NOMO-1 (cell line): ENCODE results near the gene DLEC1.

Experiments used
- DNase-seq, 2 experiments: peaks; one replicate each; lab custom pipeline; 2025; ENCODE audit not compliant: unreplicated experiment in 2 of 2; lab: John Stamatoyannopoulos, UW

The DLEC1 gene

GRCh38 chr3:38101811-38102443, 62.9 kb downstream of the DLEC1 start:
- no peak for DNase-seq

DNA sequence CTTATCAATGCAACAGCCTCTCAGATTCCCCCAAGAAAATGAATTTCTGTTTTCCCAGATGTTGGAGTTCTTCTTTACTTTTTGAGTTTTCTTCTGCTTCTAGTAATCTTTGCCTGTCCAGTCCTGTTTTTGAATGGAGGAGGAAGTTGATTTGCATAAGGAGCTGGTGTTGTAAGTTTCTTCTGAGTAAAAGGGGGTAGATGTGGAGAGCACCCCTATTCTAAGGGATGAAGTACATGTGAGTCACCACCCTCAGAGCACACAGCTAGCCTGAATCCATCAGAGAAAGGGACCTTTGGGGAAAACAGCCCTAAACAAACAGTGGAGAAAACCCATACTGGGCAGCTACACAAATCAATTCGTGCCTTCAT, 63.4 kb downstream of the DLEC1 start:
- peak in 1 of 2 experiments; percentile 49 for DNase-seq

DNA sequence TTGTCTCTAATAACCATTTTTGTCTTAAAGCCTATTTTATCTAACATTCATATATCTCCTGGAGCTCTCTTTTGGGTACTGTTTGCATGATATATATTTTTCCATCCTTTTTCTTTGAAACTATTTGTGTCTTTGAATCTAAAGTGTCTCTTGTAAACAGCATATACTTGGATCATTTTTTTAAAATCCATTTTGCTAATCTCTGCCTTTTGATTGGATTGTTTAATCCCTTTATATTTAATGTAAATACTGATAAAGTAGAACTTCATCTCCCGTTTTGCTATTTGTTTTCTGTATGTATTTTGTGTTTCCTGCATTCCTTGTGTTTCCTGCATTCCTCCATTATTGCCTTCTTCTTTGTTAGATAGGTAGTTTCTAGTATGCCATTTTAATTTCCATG, 66.5 kb downstream of the DLEC1 start:
- no peak for DNase-seq

DNA sequence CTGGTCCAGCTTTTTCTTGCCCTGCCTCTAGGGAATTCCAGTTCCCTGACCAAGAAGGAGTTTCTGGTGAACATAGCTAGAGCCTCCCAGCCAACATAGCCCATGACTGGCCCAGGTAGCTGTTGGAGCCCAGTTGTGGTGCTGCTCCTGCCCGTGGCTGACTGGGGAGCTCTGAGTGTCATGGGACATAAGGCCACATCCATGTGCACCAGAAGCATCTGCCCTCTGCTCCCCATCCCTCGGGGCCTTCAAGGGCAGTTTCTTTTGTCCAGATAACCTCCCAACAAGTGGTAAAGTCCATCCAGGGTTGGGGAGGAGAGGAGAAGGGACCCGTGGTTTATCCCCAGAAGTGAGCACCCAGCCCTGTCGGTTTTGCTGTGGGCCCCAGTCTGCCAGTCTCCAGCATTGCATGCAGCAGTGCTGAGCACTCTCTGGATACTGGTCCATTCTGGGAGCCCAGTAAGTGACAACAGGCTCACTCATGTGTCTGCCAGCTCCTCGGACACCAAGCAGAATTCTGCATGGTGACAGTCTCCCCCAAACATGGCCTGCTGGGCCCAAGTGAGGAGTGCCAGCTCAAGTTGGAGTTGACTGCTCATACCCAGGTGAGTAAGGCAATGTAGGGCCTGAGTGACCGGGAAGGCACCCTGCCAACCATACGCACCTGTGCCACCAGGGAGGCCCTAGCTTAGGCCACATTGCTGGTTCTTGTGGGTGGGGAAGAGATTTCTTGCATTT, 69.1 kb downstream of the DLEC1 start:
- DNase-seq, result no peak

DNA sequence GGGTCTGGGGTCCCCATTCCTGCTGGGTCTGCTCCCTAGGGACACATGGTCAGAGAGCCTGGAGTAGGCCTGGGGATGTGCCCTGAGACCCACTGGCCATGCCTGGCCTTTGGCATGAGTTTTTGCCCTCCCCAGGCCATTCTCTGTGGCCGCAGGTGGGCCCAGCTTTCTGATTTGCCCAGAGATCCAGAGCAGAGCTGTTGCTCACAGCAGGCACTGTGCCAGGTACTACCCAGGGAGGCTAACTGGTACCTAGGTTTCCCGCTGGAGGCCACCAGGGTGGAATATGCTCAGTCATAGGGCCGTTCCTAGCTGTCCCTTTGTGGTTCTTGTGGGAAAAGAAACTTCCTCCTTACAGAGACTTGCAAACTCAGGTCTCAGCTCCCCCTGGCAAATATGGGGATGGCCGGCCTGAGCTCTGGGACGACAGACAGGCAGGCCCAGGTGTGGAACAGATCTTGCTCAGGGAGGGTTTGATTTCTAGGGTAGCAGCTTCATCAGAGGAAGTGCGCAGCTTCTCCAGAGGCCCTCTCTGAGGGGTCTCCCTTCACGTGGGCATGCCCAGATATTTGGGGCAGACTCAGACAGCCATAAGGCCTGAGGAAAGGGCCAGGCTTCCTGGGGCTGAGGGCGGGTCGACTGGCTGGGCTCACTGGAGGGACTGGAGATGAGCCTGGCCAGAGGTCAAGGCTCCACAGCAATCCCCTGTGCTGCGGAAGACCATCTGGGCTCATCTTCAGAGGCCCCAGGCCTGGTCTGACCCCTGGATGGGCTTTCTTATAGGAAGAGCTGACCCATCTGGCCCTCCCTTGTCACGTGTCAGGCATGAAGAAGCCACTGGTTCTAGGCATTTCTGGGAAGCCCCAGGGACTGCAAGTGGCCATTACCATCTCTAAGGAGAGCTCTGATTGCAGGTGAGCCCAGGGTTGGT, 69.9 kb downstream of the DLEC1 start:
- DNase-seq, result peak; percentile 35 to 56

DNA sequence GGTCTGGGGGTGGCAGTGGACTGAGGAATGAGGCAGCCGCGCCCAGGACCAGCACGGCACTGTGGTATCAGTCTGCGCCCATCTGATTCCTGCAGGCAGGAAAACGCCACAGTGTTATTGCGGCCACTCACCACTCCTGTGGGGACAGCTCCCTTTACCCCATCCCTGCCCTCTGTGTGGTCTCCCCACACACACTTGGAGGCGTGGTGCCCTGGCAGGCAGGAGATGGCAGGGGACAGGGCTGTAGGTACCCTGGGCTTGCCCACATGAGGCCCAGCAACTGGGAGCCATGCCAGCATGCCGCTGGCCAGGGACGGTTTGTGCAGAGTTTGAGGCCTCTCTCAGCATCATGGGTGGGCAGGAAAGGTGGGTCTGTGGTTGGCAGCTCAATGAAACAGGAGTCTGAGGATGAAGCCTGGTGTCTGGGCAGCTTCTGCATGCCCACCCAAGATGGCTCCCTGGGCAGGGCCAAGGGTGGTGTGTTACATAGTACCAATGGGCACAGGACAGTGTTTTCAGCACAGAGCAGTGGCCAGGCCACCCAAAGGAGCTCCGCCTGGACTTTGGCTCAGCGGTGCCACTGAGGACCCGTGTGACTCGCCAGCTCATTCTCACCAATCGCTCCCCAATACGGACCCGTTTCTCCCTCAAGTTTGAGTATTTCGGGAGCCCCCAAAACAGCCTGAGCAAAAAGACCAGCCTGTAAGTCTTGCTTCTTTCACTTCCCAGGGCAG, 70.7 kb downstream of the DLEC1 start:
- DNase-seq, result no peak

- DNase-seq, result no peak
These were observed 71.5 kb downstream of the DLEC1 start for GRCh38 chr3:38110314-38111050.

DNA sequence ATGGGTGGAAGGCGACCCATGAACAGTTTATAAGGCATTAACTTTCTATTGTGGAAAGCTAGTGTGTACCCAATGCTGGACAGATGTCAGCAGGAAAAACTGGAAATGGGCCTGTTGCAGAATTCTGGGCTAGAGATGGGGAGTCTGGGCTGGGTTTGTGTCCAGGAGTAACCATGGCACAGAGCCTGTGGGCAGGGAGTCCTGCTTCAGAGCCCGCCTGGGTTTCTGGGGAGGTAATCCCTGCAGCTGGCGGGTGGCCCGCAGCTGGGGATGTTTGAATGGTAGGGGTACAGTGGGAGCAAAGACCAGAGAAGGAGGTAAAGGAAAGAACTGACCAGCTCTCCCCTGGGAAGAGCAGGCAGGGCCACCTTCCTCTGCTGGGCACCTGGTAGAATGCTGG, 72.2 kb downstream of the DLEC1 start:
- DNase-seq, result no peak

DNA sequence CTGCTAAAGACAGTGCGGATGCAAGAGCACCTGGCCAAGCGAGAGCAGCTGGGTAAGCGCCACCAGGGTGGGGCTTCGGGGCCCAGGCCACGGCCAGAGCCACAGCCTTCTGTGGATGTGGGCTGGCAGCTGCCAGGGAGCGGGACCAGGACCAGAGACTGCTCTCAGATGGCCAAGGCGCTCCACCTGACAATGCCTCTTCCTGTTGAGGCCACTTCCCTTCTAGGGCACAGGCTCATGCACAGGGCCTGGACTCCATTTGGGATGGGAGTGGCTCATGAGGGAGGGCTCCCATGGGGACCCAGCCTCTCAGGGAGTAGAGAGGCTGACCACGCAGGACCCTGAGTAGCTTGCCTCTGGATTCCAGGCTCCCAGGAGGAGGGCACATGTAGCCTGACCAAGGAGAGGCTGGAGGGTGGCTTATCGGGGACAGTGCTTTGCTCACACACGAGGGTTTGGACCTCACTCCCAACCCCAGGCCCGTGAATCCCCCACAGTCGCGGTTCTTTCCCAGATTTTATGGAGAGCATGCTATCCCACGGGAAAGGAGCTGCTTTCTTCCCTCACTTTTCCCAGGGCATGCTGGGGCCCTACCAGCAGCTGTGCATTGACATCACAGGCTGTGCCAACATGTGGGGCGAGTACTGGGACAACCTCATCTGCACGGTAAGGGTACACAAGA, 72.8 kb downstream of the DLEC1 start:
- DNase-seq, result no peak

GRCh38 chr3:38112378-38112761, 73.4 kb downstream of the DLEC1 start:
- DNase-seq, result no peak

- no peak for DNase-seq
These were observed 75.3 kb downstream of the DLEC1 start for GRCh38 chr3:38114052-38114874.

DNA sequence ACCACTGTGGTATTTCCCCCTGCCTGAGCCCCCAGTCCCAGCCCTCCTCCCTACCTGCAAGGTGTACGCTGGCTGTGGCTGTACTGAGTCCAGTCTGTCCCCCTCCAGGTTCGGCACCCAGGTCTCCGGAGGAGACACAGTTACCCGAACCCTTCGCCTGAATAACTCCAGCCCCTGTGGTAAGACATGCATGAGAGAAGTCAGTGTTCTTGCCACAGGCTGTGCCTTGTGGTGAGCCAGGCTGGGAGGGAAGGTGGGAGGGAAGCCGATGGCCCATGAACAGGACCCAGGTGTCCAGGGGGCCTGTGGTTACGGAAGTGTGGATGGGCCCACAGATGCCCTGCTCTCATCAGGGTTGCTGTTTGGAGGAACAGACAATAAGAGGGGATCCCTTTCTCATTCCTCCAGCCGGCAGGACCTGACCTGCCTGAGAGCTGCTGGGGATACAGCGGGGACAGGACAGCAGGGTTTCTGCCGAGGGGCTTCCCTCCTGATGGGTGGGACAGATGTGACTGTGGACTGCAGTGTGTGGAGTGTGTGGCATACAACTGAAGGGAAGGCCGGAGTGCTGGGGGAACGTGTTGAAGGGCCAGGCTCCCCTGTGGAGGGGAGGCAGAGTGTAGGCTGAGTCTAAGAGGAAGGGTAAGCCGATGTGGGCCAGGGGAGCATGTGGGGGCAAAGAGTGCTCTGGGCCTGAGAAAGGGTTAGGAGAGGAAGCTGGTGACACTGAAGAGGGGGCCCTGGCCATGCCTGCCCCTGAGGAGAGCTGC, 76.1 kb downstream of the DLEC1 start:
- DNase-seq, result no peak

GRCh38 chr3:38115645-38116427, 76.8 kb downstream of the DLEC1 start:
- no peak for DNase-seq

DNA sequence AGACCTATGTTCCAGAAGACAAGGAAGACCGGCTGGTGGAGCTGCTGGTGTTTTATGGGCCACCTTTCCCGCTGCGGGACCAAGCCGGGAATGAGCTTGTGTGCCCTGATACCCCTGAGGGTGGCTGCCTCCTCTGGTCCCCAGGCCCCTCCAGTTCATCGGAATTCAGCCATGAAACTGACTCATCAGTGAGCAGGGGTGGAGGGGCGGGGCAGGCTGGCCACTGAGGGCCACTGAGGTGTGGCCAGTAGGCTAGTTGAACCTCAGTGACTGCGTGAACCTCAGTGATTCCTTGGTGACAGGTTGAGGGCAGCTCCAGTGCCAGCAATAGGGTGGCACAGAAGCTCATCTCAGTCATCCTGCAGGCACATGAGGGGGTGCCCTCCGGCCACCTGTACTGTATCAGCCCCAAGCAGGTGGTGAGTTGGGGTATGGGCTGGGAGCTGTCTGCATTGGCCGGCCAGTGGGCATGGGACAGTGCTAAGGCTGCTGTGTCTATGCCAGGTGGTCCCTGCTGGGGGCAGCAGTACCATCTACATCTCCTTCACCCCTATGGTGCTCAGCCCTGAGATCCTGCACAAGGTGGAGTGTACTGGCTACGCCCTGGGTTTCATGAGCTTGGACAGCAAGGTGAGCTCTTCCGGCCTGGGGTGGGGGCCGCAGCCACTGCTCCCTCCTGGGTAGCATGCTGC, 77.6 kb downstream of the DLEC1 start:
- DNase-seq, result no peak

DNA sequence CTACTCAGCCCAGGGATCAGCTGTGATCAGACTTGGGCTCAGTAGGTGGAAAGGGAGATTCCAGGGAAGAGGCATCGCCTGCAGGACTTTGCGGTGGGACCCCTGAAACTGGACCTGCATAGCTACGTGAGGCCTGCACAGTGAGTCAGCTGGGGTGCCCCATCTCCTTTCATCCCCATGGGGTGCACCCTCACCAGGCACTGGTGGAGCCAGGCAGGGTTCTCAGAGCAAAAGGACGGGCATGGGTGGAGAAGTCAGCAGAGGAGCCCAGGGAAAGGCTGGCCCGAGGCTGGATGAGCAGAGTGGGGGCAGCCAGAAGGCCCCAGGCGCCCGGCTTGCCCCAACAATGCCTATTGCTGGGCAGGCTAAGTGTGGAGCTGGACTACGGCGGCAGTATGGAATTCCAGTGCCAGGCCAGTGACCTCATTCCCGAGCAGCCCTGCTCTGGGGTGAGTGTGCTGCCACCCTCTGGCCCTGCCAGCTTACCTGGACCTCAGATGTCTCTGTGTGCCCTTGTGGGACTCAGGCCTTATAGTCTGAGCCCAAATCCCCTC, 78.2 kb downstream of the DLEC1 start:
- no peak for DNase-seq

DNA sequence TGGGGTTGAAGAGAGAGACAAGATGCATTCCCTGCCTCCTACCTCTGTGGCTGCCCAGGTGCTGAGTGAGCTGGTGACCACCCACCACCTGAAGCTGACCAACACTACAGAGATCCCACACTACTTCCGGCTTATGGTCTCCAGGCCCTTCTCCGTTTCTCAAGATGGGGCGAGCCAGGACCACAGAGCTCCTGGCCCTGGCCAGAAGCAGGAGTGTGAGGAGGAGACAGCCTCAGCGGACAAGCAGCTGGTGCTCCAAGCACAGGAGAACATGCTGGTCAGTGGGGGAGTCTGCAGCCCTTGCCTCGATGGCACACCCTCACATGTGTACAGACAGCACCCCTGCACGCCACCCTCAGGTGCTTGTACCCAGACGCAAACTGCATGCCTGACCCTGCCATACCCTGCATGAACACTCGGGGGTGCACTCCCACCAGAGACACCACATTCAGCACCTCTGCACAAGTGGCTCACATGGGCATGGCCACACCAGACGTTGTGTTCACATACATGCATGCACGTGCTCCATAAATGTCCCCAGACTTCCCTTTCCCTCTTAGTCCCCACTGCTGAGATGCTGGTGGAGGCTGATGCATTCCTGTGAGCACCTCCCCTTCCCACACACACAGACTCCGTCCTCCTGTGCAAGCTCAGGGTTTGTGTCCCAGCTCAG, 78.9 kb downstream of the DLEC1 start:
- DNase-seq, result peak; percentile 20 to 48
